Cardiac fibroblast (primary cell): ENCODE measurements around the gene TMCO5A.

Experiments used
- DNase-seq, 2 donors: peaks; one replicate each; pipeline versions ENCODE4 v3.0.0 to v3.0.0-alpha.2; 2010; ENCODE audit warnings: low read depth in 2 of 2
- H3K4me3 ChIP-seq, 2 donors: replicated peaks in 1 of 2; 1 replicate in 1 of 2; 2 replicates in 1 of 2; pipeline ENCODE4 v1.5.1; 2011; ENCODE audit warnings: low read depth in 2 of 2, low read length in 2 of 2, mild to moderate bottlenecking in 2 of 2, moderate library complexity in 1 of 2
- TF ChIP-seq, protein P1 (sequence below): IDR thresholded peaks from one replicate; pipeline ENCODE4 v1.5.1; 2011; ENCODE audit warnings: low read depth, mild to moderate bottlenecking, low read length, inconsistent platforms

TMCO5A gene

DNA sequence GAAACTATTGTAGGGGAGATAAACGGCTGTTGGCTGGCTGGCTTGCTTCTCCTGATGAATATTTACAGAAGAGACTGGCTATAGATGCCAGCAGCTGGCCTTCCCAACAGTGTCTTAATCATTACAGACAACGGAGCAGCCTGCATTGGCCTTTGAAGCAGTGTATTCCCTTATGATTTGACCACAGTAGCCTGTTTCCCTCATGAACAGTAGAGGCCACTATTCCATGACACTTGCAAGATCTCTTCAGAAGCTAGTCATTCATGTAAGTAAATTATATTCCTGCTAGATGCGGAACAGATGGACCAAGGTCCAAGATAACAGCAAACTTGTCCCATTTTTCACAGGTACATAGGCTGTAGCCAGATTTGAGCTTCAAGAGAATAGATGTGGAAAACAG, 47.3 kb downstream of the TMCO5A start:
- TF ChIP-seq, protein P1, sequence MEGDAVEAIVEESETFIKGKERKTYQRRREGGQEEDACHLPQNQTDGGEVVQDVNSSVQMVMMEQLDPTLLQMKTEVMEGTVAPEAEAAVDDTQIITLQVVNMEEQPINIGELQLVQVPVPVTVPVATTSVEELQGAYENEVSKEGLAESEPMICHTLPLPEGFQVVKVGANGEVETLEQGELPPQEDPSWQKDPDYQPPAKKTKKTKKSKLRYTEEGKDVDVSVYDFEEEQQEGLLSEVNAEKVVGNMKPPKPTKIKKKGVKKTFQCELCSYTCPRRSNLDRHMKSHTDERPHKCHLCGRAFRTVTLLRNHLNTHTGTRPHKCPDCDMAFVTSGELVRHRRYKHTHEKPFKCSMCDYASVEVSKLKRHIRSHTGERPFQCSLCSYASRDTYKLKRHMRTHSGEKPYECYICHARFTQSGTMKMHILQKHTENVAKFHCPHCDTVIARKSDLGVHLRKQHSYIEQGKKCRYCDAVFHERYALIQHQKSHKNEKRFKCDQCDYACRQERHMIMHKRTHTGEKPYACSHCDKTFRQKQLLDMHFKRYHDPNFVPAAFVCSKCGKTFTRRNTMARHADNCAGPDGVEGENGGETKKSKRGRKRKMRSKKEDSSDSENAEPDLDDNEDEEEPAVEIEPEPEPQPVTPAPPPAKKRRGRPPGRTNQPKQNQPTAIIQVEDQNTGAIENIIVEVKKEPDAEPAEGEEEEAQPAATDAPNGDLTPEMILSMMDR, result peak; percentile 47
- peak; percentile 59 to 68 for DNase-seq
- H3K4me3 ChIP-seq, result no peak overlapping the region

DNA sequence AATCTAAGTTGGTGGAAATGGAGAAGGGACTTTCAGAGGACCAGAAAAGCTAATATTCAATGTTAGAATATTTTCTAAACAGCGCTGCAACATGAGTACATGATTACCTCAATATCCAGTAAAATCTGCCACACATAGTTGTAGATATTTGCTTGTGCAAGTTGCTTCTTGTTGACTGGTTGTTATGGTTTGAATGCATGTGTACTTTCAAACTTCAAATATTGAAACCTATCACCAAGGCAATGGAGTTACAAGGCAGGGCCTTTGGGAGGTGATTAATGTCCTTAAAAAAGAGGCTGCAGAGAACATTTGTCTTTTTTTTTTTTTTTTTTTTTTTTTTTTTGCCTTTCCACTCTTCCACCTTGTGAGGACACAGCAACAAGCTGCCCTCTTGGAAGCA, 49.9 kb downstream of the TMCO5A start:
- TF ChIP-seq, protein P1, result no peak
- no peak for DNase-seq
- no peak overlapping the region for H3K4me3 ChIP-seq

DNA sequence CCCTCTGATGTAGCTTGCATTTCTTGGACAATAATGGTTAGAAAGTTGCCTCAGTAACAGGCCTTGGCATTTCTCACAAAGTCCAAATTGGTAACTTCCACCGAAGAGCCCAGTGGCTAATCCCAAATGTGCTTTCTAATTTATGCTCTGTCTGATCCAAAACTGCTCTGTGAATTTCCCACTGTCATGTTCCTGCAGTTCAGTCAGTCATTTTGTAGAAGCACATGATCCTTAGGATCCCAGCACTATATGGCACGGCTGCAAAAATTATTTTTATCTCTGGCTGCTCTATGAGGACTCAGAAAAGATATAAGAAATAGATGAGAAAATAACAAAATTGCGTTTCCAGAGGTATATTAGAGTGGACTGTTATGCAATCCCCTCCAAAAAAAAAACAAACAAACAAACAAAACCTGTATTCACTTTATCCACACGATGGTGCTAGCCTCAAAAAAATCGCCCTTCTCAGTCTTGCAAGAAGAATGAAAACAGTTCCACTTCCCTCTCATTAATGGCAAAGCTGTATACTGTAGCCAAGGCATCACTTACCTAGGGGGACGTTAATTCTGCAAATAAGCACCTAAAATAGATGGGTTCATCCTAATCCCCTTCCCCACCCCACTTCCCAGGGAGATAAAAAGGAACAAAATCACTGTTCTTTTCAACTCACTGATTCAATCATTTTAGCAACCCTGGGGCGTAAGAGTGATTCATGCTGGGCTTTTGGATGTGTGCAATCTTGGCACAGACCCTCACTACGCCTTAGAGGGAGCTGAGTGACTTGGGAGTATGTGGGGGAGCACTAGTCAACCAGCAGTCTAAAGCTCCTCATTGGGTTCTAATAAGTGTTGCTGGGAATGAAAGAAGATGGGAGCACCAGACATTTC, 61.3 kb downstream of the TMCO5A start:
- peak; percentile 85 to 89 for DNase-seq
- TF ChIP-seq, protein P1, result peak; percentile 61
- H3K4me3 ChIP-seq, result peak overlapping the region in 1 of 2 donors; percentile 25
